ENCODE data around the gene UBE2E2. TPM values are rescaled to one million over a fixed set of nuclear protein-coding genes. Genes with fewer than 3 reads are reported as not detected.
A peak's percentile ranks its signal among the peaks of the same experiment; 100 is the strongest.

The UBE2E2 gene
- polyA plus RNA-seq, 1 donor (not counting 4 experiments of a cell fraction or from before 2014, with no cell fraction given): 63.2 TPM

GRCh38 chr3:23626442-23626841, 423.3 kb downstream of the UBE2E2 start:
- Histone ChIP-seq H3K27me3 (ENCODE audit: control insufficient read depth, extremely low read depth, insufficient read depth, low read length) (no peaks in the 10 kb centered on the region), H3K27ac (ENCODE audit: control insufficient read depth, insufficient read depth, low read length) (no peak overlapping the region), H3K9ac (ENCODE audit: control insufficient read depth, extremely low read depth, insufficient read depth, low read length) (no peak overlapping the region), H3K9me1 (ENCODE audit: control insufficient read depth, extremely low read depth, insufficient read depth, low read length) (no peaks in the 10 kb centered on the region), H3K4me2 (ENCODE audit: control insufficient read depth, extremely low read depth, insufficient read depth, low read depth, low read length) (no peak overlapping the region), H3K9me3 (ENCODE audit: control insufficient read depth, low read depth, low read length) (no peaks in the 10 kb centered on the region), H4K20me1 (ENCODE audit: control insufficient read depth, extremely low read depth, insufficient read depth, low read length) (no peaks in the 10 kb centered on the region), H3K4me1 (ENCODE audit: control insufficient read depth, extremely low read depth, insufficient read depth, low read length) (peaks cover 6% of the 10 kb centered on the region), H3K36me3 (ENCODE audit: control insufficient read depth in 2 of 2, extremely low read depth in 1 of 2, insufficient read depth in 2 of 2, low read length in 2 of 2) (no peaks in the 10 kb centered on the region), H2AFZ (ENCODE audit: control insufficient read depth, low read length) (no peak overlapping the region), H3K4me3 (ENCODE audit: control insufficient read depth in 2 of 3, extremely low read depth in 1 of 3, insufficient read depth in 2 of 3, low read depth in 1 of 3, low read length in 3 of 3) (no peak overlapping the region), H3K79me2 (ENCODE audit: control insufficient read depth, insufficient read depth, low read length) (no peaks in the 10 kb centered on the region)
- FAIRE-seq (no peak), DNase-seq (ENCODE audit: low read depth, low spot score) (no peak)
- dilution Hi-C loops (cut with MboI; ENCODE audit: extremely low pct_ligation_motif_present, low sequenced_read_pairs): no loop called here
- TF ChIP-seq CTCF (optimal IDR thresholded peaks at IDR 0.05 in 1 of 3, IDR thresholded peaks at IDR 0.05 in 1 of 3, conservative IDR thresholded peaks at IDR 0.05 in 1 of 3; ENCODE audit: extremely low read depth in 1 of 3, insufficient read depth in 2 of 3, low read length in 3 of 3) (no peak), EZH2 (IDR thresholded peaks at IDR 0.05; ENCODE audit: low read length) (no peak)

- FAIRE-seq (peak; percentile 48), DNase-seq (ENCODE audit: low read depth, low spot score) (no peak)
- no peaks in the 10 kb centered on the region for H3K9me1 ChIP-seq (ENCODE audit: control insufficient read depth, extremely low read depth, insufficient read depth, low read length)
- H3K4me2 ChIP-seq (ENCODE audit: control insufficient read depth, extremely low read depth, insufficient read depth, low read depth, low read length): no peak overlapping the region
- H3K9me3 ChIP-seq (ENCODE audit: control insufficient read depth, low read depth, low read length): no peaks in the 10 kb centered on the region
- no peak overlapping the region for H3K9ac ChIP-seq (ENCODE audit: control insufficient read depth, extremely low read depth, insufficient read depth, low read length)
- H2AFZ ChIP-seq (ENCODE audit: control insufficient read depth, low read length): no peak overlapping the region
- H3K79me2 ChIP-seq (ENCODE audit: control insufficient read depth, insufficient read depth, low read length): no peaks in the 10 kb centered on the region
- peaks cover 6% of the 10 kb centered on the region for H3K4me1 ChIP-seq (ENCODE audit: control insufficient read depth, extremely low read depth, insufficient read depth, low read length)
- H3K4me3 ChIP-seq (ENCODE audit: control insufficient read depth in 2 of 3, extremely low read depth in 1 of 3, insufficient read depth in 2 of 3, low read depth in 1 of 3, low read length in 3 of 3): no peak overlapping the region
- H4K20me1 ChIP-seq (ENCODE audit: control insufficient read depth, extremely low read depth, insufficient read depth, low read length): no peaks in the 10 kb centered on the region
- H3K36me3 ChIP-seq (ENCODE audit: control insufficient read depth in 2 of 2, extremely low read depth in 1 of 2, insufficient read depth in 2 of 2, low read length in 2 of 2): no peaks in the 10 kb centered on the region
- TF ChIP-seq EZH2 (IDR thresholded peaks at IDR 0.05; ENCODE audit: low read length) (no peak), CTCF (optimal IDR thresholded peaks at IDR 0.05 in 1 of 3, IDR thresholded peaks at IDR 0.05 in 1 of 3, conservative IDR thresholded peaks at IDR 0.05 in 1 of 3; ENCODE audit: extremely low read depth in 1 of 3, insufficient read depth in 2 of 3, low read length in 3 of 3) (no peak)
- dilution Hi-C loops (cut with MboI; ENCODE audit: extremely low pct_ligation_motif_present, low sequenced_read_pairs): no loop called here
- H3K27ac ChIP-seq (ENCODE audit: control insufficient read depth, insufficient read depth, low read length): no peak overlapping the region
- no peaks in the 10 kb centered on the region for H3K27me3 ChIP-seq (ENCODE audit: control insufficient read depth, extremely low read depth, insufficient read depth, low read length)
Measured at GRCh38 chr3:23629181-23629894, 426.2 kb downstream of the UBE2E2 start.

Data from keratinocyte (primary cell).